Esophagus squamous epithelium (tissue), 5 donors: ENCODE results near the gene MYH1. TPM values are rescaled to one million over a fixed set of nuclear protein-coding genes. Genes with fewer than 3 reads are reported as not detected.

Source experiments
- DNase-seq: peaks from one replicate; lab custom pipeline; 2025; lab: John Stamatoyannopoulos, UW
- H3K27ac ChIP-seq, 4 donors: fragments of 200-600 bp; sonication (generic); one replicate each; pipeline ENCODE4 v1.5.1; 2016 to 2019; ENCODE audit warnings: mild to moderate bottlenecking in 1 of 4
- H3K27me3 ChIP-seq, 4 donors: fragments of 200-600 bp; sonication (generic); 1 replicate in 3 of 4; 2 replicates in 1 of 4; pipeline versions ENCODE4 v1.5.1 to v1.6.0; 2017 to 2021; ENCODE audit warnings: antibody characterized with exemption in 1 of 4
- H3K36me3 ChIP-seq, 3 donors: fragments of 200-600 bp; sonication (generic); one replicate each; pipeline ENCODE4 v1.5.1; 2016 to 2019
- H3K4me1 ChIP-seq, 3 donors: fragments of 200-600 bp; sonication (generic); one replicate each; pipeline ENCODE4 v1.5.1; 2017 to 2019
- H3K4me3 ChIP-seq, 4 donors: fragments of 200-600 bp; sonication (generic); 1 replicate in 3 of 4; 2 replicates in 1 of 4; pipeline ENCODE4 v1.5.1; 2016 to 2019; ENCODE audit warnings: mild to moderate bottlenecking in 2 of 4, moderate library complexity in 1 of 4
- H3K9me3 ChIP-seq, 3 donors: fragments of 200-600 bp; sonication (generic); one replicate each; pipeline ENCODE4 v1.5.1; 2016 to 2019
- POLR2A ChIP-seq, 4 donors: fragments of 450-650 bp; IDR thresholded peaks; one replicate each; pipeline ENCODE4 v1.6.1; 2017; ENCODE audit warnings: antibody characterized with exemption in 4 of 4, mild to moderate bottlenecking in 4 of 4, moderate library complexity in 3 of 4
- WGBS, 2 donors: methylation state at CpG; one replicate each; pipeline ENCODE4 v1.1.5; 2018; 5-methylcytosine and 5-hydroxymethylcytosine counted together
- intact Hi-C: fragments of 100-400 bp; cut with DNase I; formaldehyde crosslinking; loops from one replicate; pipeline ENCODE4 v1.15.0; 2022
- total RNA-seq, 4 donors: library from RNA; depleted of rRNA; stranded (reverse); fragments of >200 nt; gene quantifications; one replicate each; pipeline ENCODE4 v1.1.0, GENCODE V29; 2016
- TF ChIP-seq, protein P1 (sequence below), 6 experiments: fragments of 450-650 bp in 4 of 6; fragments of 200-600 bp in 2 of 6; sonication (generic) in 2 of 6; IDR thresholded peaks; one replicate each; pipeline ENCODE4 v1.5.1; 2016 to 2019; ENCODE audit warnings: antibody characterized with exemption in 6 of 6, mild to moderate bottlenecking in 4 of 6, moderate library complexity in 4 of 6
- donor health status: DM: yes; HTN: yes; CAD: no.

MYH1 gene
- total RNA-seq, 4 donors from 2014 or later: not detected

GRCh38 chr17:10482252-10482651 lies 36.1 kb downstream of the MYH1 start:
- no peaks in the 10 kb centered on the region for H3K9me3 ChIP-seq
- H3K27ac ChIP-seq: no peak overlapping the region
- 55 to 57% methylated on average over 1 of the region's 1 CpG for WGBS, 2 donors
- intact Hi-C loops: no loop called here
- no peaks in the 10 kb centered on the region for H3K4me1 ChIP-seq
- TF ChIP-seq POLR2A (IDR thresholded peaks at IDR 0.05): no peak
- H3K27me3 ChIP-seq: no peaks in the 10 kb centered on the region
- H3K36me3 ChIP-seq: no peaks in the 10 kb centered on the region
- H3K4me3 ChIP-seq: no peak overlapping the region
- DNase-seq: no peak

- DNase-seq: no peak
- H3K4me3 ChIP-seq: no peak overlapping the region
- H3K27me3 ChIP-seq: no peaks in the 10 kb centered on the region
- intact Hi-C loops: no loop called here
- H3K36me3 ChIP-seq: no peaks in the 10 kb centered on the region
- H3K27ac ChIP-seq: no peak overlapping the region
- no peaks in the 10 kb centered on the region for H3K4me1 ChIP-seq
- H3K9me3 ChIP-seq: no peaks in the 10 kb centered on the region
- WGBS, 2 donors: 65 to 69% methylated on average over 1 of the region's 1 CpG
- TF ChIP-seq POLR2A (IDR thresholded peaks at IDR 0.05): no peak
- TF ChIP-seq, protein P1, sequence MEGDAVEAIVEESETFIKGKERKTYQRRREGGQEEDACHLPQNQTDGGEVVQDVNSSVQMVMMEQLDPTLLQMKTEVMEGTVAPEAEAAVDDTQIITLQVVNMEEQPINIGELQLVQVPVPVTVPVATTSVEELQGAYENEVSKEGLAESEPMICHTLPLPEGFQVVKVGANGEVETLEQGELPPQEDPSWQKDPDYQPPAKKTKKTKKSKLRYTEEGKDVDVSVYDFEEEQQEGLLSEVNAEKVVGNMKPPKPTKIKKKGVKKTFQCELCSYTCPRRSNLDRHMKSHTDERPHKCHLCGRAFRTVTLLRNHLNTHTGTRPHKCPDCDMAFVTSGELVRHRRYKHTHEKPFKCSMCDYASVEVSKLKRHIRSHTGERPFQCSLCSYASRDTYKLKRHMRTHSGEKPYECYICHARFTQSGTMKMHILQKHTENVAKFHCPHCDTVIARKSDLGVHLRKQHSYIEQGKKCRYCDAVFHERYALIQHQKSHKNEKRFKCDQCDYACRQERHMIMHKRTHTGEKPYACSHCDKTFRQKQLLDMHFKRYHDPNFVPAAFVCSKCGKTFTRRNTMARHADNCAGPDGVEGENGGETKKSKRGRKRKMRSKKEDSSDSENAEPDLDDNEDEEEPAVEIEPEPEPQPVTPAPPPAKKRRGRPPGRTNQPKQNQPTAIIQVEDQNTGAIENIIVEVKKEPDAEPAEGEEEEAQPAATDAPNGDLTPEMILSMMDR (IDR thresholded peaks at IDR 0.05): no peak
Observed at GRCh38 chr17:10477701-10478100, 40.6 kb downstream of the MYH1 start.

- no peaks in the 10 kb centered on the region for H3K4me1 ChIP-seq
- TF ChIP-seq, protein P1 (IDR thresholded peaks at IDR 0.05): no peak
- TF ChIP-seq POLR2A (IDR thresholded peaks at IDR 0.05): no peak
- no peak overlapping the region for H3K27ac ChIP-seq
- H3K4me3 ChIP-seq: no peak overlapping the region
- no peaks in the 10 kb centered on the region for H3K9me3 ChIP-seq
- H3K27me3 ChIP-seq: no peaks in the 10 kb centered on the region
- 66 to 68% methylated on average over 4 of the region's 4 CpGs for WGBS, 2 donors
- no peaks in the 10 kb centered on the region for H3K36me3 ChIP-seq
- intact Hi-C loops: no loop called here
- no peak for DNase-seq
Observed at GRCh38 chr17:10474536-10474935, 43.8 kb downstream of the MYH1 start.

DNA sequence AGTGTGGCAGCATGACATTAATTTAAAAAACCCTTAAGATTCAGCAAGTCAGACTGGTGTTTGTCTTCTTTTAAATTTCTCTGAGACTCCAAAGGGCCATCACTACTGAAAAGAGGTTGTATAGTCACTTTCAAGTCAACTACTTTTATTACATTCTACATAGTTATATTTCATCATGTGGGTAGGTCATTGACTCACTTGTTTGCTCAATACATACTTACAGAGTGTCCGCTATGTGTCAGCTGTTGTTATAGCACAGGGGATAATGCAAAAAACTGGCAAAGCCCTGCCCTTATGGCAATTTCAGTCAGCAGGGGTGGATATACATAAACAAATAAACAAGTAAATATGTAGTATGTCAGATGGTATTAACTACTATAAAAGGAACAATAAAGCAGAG lies 46.5 kb downstream of the MYH1 start:
- DNase-seq: no peak
- TF ChIP-seq, protein P1 (IDR thresholded peaks at IDR 0.05): no peak
- TF ChIP-seq POLR2A (IDR thresholded peaks at IDR 0.05): no peak
- Histone ChIP-seq H3K27me3 (peaks cover 0 to 4% (median 0%) of the 10 kb centered on the region in 4 donors), H3K36me3 (no peaks in the 10 kb centered on the region), H3K27ac (no peak overlapping the region), H3K4me1 (no peaks in the 10 kb centered on the region), H3K9me3 (no peaks in the 10 kb centered on the region), H3K4me3 (no peak overlapping the region)
- WGBS, 2 donors: 79 to 100% methylated on average over 1 of the region's 1 CpG
- intact Hi-C loops: no loop called here

- 21 to 24% methylated on average over 1 of the region's 1 CpG for WGBS, 2 donors
- no peak for TF ChIP-seq POLR2A (IDR thresholded peaks at IDR 0.05)
- TF ChIP-seq, protein P1 (IDR thresholded peaks at IDR 0.05): no peak
Observed at GRCh38 chr17:10469459-10469858, 48.9 kb downstream of the MYH1 start, which contains the start of gene MYH4. MYH4 (minus strand) TSS chr17:10469559; CDS start chr17:10466745, 2,814 bp downstream.

GRCh38 chr17:10463402-10463801 lies 54.9 kb downstream of the MYH1 start:
- no peak overlapping the region for H3K27ac ChIP-seq
- no peak for DNase-seq
- H3K27me3 ChIP-seq: no peaks in the 10 kb centered on the region
- no peaks in the 10 kb centered on the region for H3K4me1 ChIP-seq
- H3K36me3 ChIP-seq: no peaks in the 10 kb centered on the region
- TF ChIP-seq POLR2A (IDR thresholded peaks at IDR 0.05): no peak
- TF ChIP-seq, protein P1 (IDR thresholded peaks at IDR 0.05): no peak
- no peak overlapping the region for H3K4me3 ChIP-seq
- 50 to 63% methylated on average over 4 of the region's 4 CpGs for WGBS, 2 donors
- intact Hi-C loops: no loop called here
- no peaks in the 10 kb centered on the region for H3K9me3 ChIP-seq

More at GRCh38 chr17:10469459-10469858, 48.9 kb downstream of the MYH1 start, which contains the start of gene MYH4:
- DNase-seq: no peak
- H3K4me1 ChIP-seq: no peaks in the 10 kb centered on the region
- no peaks in the 10 kb centered on the region for H3K36me3 ChIP-seq
- intact Hi-C loops: no loop called here
- H3K27me3 ChIP-seq: peaks cover 0 to 4% (median 0%) of the 10 kb centered on the region in 4 donors
- H3K4me3 ChIP-seq: no peak within 1 kb of the TSS
- no peaks in the 10 kb centered on the region for H3K9me3 ChIP-seq
- no peak within 1 kb of the TSS for H3K27ac ChIP-seq
